ENCODE measurements around the gene MAPKAP1.

The MAPKAP1 gene

GRCh38 chr9:125706651-125707471 lies at the start of gene MAPKAP1:
TSS of gene MAPKAP1 (minus strand) at chr9:125707208. CDS start at chr9:125672574, 34,634 bp downstream.
- DNase-seq: peak; percentile 69 to 98 (median 93)

GRCh38 chr9:125756518-125756917 lies 49.5 kb upstream of the MAPKAP1 start:
- no peak for DNase-seq

GRCh38 chr9:125755340-125755739 lies 48.3 kb upstream of the MAPKAP1 start:
- DNase-seq: no peak

- DNase-seq: no peak
Measured at GRCh38 chr9:125754096-125754495, 47.1 kb upstream of the MAPKAP1 start.

- DNase-seq: no peak
Measured at GRCh38 chr9:125752070-125752628, 45.1 kb upstream of the MAPKAP1 start.

- peak in 2 of 56 donors; percentile 2 to 26 for DNase-seq
Measured at GRCh38 chr9:125750627-125751011, 43.6 kb upstream of the MAPKAP1 start.

GRCh38 chr9:125749951-125750626 lies 43.1 kb upstream of the MAPKAP1 start:
- DNase-seq: no peak

GRCh38 chr9:125749287-125749935 lies 42.4 kb upstream of the MAPKAP1 start:
- DNase-seq: no peak

- peak in 13 of 56 donors; percentile 4 to 63 (median 19) for DNase-seq
Measured at GRCh38 chr9:125748446-125749099, 41.6 kb upstream of the MAPKAP1 start.

GRCh38 chr9:125747765-125748445 lies 40.9 kb upstream of the MAPKAP1 start:
- peak in 19 of 56 donors; percentile 9 to 64 (median 30) for DNase-seq

GRCh38 chr9:125747053-125747764 lies 40.2 kb upstream of the MAPKAP1 start, which contains the start of gene PBX3:
TSS of gene PBX3 (plus strand) at chr9:125747373.
- peak in 31 of 56 donors; percentile 15 to 76 (median 36) for DNase-seq

- no peak for DNase-seq
Measured at GRCh38 chr9:125746774-125747052, 39.7 kb upstream of the MAPKAP1 start.

GRCh38 chr9:125746017-125746773 lies 39.2 kb upstream of the MAPKAP1 start:
- DNase-seq: peak; percentile 63 to 98 (median 90)

GRCh38 chr9:125745682-125746016 lies 38.6 kb upstream of the MAPKAP1 start:
- DNase-seq: no peak

GRCh38 chr9:125745018-125745417 lies 38.0 kb upstream of the MAPKAP1 start:
- no peak for DNase-seq

- DNase-seq: no peak
Measured at GRCh38 chr9:125744616-125745015, 37.6 kb upstream of the MAPKAP1 start.

GRCh38 chr9:125743682-125744428 lies 36.8 kb upstream of the MAPKAP1 start:
- DNase-seq: peak in 6 of 56 donors; percentile 16 to 35 (median 20)

- DNase-seq: no peak
Measured at GRCh38 chr9:125742657-125743056, 35.6 kb upstream of the MAPKAP1 start.

GRCh38 chr9:125739436-125739835 lies 32.4 kb upstream of the MAPKAP1 start:
- DNase-seq: no peak
